Measurements from ENCODE around the gene MS4A15.
"Not testable (repeated sequence)": the region's sequence is repeated elsewhere in the genome, so short reads cannot be mapped to it uniquely, and the experiment has no call there.

MS4A15 gene

GRCh38 chr11:60810569-60810968 lies 53.9 kb downstream of the MS4A15 start:
- no peak for DNase-seq

GRCh38 chr11:60813324-60813723 lies 56.7 kb downstream of the MS4A15 start:
- no peak for DNase-seq

GRCh38 chr11:60814112-60814511 lies 57.4 kb downstream of the MS4A15 start:
- DNase-seq, result no peak

- DNase-seq, result no peak
Measured at GRCh38 chr11:60816590-60817157, 60.0 kb downstream of the MS4A15 start.

- DNase-seq, result no peak
Measured at GRCh38 chr11:60818057-60818456, 61.4 kb downstream of the MS4A15 start.

- no peak for DNase-seq
Measured at GRCh38 chr11:60821827-60822599, 65.3 kb downstream of the MS4A15 start.

GRCh38 chr11:60823745-60824306 lies 67.2 kb downstream of the MS4A15 start:
- DNase-seq, result not testable (repeated sequence)

GRCh38 chr11:60825118-60825517 lies 68.5 kb downstream of the MS4A15 start:
- DNase-seq, result no peak

GRCh38 chr11:60825790-60826189 lies 69.1 kb downstream of the MS4A15 start:
- no peak for DNase-seq

Data from activated effector memory CD4-positive, alpha-beta T cell treated with anti-CD3 and anti-CD28 coated beads, Interleukin-2, amount 50 U/mL, for 16 hours (primary cell).